ENCODE measurements around the gene SAG. TPM values are rescaled to one million over a fixed set of nuclear protein-coding genes. Genes with fewer than 3 reads are reported as not detected.

Gene SAG
- total and polyA plus RNA-seq, 10 of the 15 experiments (the other 5 are each of a cell fraction or from before 2014, with no cell fraction given) = 0.06 to 0.47 TPM; not detected in 8

GRCh38 chr2:233352141-233352842 lies 44.7 kb downstream of the SAG start:
- FAIRE-seq = no peak
- BruUV-seq (replicated peaks) = no TSS peak
- intact Hi-C loops (cut with micrococcal nuclease; ENCODE audit: unreplicated experiment) = no loop called here

More at GRCh38 chr2:233352141-233352842, 44.7 kb downstream of the SAG start:
- in situ Hi-C loops (cut with MboI) = no loop called here
- Histone ChIP-seq H3K4me3 (no peak overlapping the region), H3K36me3 (ENCODE audit: control insufficient read depth in 2 of 2, insufficient read depth in 2 of 2, low read length in 1 of 2) (no peaks in the 10 kb centered on the region), H3K9me3 (replicated peaks; ENCODE audit: control insufficient read depth, insufficient read depth, low read length) (no peaks in the 10 kb centered on the region), H3K4me2 (ENCODE audit: control insufficient read depth, insufficient read depth) (no peak overlapping the region), H4K20me1 (ENCODE audit: control insufficient read depth, insufficient read depth) (no peaks in the 10 kb centered on the region), H3K27ac (ENCODE audit: control insufficient read depth, insufficient read depth) (no peak overlapping the region), H3K27me3 (replicated peaks in 1 of 2; ENCODE audit: control insufficient read depth in 2 of 2, insufficient read depth in 2 of 2, low read length in 1 of 2) (no peaks in the 10 kb centered on the region), H3K4me1 (ENCODE audit: control insufficient read depth, insufficient read depth, low read length) (peaks cover 33% of the 10 kb centered on the region), H3K79me2 (ENCODE audit: control insufficient read depth, insufficient read depth, low read length) (peaks cover 28% of the 10 kb centered on the region), H3K9ac (ENCODE audit: control insufficient read depth, insufficient read depth, low read length) (no peak overlapping the region), H2AFZ (ENCODE audit: control insufficient read depth, low read depth, low read length) (no peak overlapping the region)
- DNase-seq (ENCODE audit: low read depth, low spot score) = no peak
- ChIA-PET POLR2A (no interaction called here), RAD21 (ENCODE audit: unreplicated experiment) (no interaction called here), SMC1A (ENCODE audit: uncharacterized antibody, unreplicated experiment) (no interaction called here), CTCF (no interaction called here)
- WGBS (ENCODE audit: insufficient coverage, insufficient replicate concordance, low lambda C conversion rate, missing lambda C conversion rate) = 98% methylated on average over 22 of the region's 25 CpGs
- ATAC-seq = no peak
- TF ChIP-seq TCF7 (IDR thresholded peaks at IDR 0.05; ENCODE audit: borderline replicate concordance) = no peak
- no peak for TF ChIP-seq YY1 (IDR thresholded peaks at IDR 0.05; ENCODE audit: low read depth, low read length)
- TF ChIP-seq BRCA1 (IDR thresholded peaks at IDR 0.05; ENCODE audit: low read depth, low read length) = no peak
- TF ChIP-seq, protein P1, sequence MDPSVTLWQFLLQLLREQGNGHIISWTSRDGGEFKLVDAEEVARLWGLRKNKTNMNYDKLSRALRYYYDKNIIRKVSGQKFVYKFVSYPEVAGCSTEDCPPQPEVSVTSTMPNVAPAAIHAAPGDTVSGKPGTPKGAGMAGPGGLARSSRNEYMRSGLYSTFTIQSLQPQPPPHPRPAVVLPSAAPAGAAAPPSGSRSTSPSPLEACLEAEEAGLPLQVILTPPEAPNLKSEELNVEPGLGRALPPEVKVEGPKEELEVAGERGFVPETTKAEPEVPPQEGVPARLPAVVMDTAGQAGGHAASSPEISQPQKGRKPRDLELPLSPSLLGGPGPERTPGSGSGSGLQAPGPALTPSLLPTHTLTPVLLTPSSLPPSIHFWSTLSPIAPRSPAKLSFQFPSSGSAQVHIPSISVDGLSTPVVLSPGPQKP (IDR thresholded peaks at IDR 0.05; ENCODE audit: low read depth, low read length) = no peak
- no peak for TF ChIP-seq SMAD1 (IDR thresholded peaks at IDR 0.05; ENCODE audit: low read depth, partially characterized antibody)
- no peak for TF ChIP-seq SUZ12 (IDR thresholded peaks at IDR 0.05; ENCODE audit: unreplicated experiment)
- TF ChIP-seq HCFC1 (IDR thresholded peaks at IDR 0.05; ENCODE audit: low read length) = no peak
- no peak for TF ChIP-seq SIX5 (IDR thresholded peaks at IDR 0.05; ENCODE audit: low read depth, low read length, severe bottlenecking)
- no peak for TF ChIP-seq POLR2AphosphoS2 (IDR thresholded peaks at IDR 0.05; ENCODE audit: low read depth, low read length)
- no peak for TF ChIP-seq WRNIP1 (IDR thresholded peaks at IDR 0.05; ENCODE audit: borderline replicate concordance, low read depth, low read length)
- TF ChIP-seq MXI1 (IDR thresholded peaks at IDR 0.05; ENCODE audit: low read depth, low read length) = no peak
- TF ChIP-seq FOS (IDR thresholded peaks at IDR 0.05; ENCODE audit: borderline replicate concordance, extremely low read depth, insufficient read length) = no peak
- TF ChIP-seq ZNF622 (IDR thresholded peaks at IDR 0.05) = no peak
- no peak for TF ChIP-seq SMAD5 (IDR thresholded peaks at IDR 0.05; ENCODE audit: low read depth)
